Measurements from ENCODE around the gene ZDHHC14.
"Not testable (repeated sequence)": the region's sequence is repeated elsewhere in the genome, so short reads cannot be mapped to it uniquely, and the experiment has no call there.

ZDHHC14 gene

DNA sequence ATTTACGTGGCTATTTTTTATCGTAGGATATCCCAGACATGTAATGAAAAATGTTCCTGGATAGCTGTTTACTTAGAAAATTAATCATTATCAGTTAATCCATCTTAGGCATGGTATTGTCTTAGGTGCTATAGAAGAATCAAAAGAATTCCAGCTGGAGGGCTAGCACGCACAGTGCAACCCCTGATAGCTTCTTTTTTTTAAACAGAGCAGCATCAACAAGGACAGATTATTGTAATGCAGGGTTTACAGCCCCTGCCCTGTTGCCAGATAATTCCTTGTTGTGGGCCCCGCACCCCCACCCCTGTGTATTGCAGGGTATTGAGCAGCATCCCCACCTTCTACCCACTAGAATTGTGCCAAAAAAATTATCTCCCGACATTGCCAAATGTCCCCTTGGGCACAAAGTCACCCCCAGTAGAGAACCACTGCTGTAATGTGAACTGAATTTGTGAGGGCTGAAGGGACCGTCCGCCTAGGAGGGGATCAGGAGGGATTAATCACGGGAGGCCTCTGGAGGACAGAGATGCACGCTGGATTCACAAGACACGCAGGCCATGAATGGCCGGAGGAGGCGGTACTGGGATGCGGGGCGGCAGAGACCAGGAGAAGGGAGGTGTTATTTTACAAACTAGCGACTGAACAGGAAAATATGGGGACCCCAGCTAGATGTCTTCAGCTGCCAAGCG, 174.6 kb downstream of the ZDHHC14 start:
- DNase-seq, result no peak

DNA sequence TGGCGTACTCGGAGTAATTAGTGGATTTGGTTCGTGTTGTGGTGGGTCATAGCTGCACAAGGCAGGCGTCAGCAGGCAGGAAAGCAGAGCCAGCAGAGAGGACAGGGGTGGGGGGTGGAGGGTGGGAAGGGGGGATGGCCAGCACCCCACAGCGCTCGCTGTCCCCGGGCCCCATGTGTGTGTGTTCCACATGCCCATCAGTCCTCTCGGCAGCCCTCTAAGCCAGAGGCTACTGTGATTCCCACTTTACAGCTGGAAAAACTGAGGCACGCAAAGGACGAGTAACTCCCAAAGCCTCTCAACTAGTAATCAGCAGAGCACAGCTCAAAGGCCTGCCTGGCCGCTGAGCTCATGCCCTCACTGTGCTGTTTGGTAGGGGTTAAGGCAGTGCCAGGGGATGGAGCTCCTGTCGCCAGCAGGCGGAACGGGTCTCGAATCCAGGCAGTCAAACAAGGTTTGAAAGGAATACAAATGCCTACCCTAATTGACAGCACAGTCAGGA, 175.2 kb downstream of the ZDHHC14 start:
- DNase-seq, result peak; percentile 64

DNA sequence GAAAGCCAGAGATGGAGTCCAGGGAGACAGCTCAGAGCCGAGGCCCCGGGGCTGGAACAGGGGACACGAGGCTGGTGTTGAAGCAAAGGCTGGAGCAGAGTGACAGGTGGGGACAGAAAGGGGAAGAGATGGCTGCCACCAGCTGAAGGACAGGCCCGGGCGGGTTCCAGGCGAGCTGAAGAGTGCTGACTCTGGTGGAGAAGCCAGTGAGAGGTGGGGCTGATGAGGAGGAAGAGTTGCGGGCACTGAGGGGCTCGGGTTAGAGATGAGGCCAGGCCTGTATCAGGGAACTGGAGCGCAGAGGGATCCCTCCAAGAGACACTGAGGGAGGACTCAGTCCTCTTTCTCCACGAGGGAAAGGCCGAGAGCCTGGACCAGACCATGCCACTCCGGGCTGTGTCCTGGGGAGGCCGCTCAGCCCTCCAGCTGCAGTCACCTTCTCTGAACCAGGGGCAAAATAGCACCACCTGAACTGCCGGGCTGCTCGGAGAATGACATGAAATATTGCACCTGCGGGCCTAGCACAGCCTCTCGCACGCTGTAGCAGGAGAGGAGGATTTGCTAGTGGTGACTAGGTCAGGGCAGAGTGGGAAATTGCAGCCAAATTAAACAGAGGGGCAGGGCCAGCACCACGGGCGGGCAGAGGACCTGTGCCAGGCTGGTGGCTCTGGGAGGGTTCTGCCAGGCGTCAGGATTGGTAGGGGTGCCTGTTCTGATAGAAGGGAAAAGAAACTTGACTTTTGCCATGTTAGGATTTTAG, 175.9 kb downstream of the ZDHHC14 start:
- peak; percentile 95 for DNase-seq

DNA sequence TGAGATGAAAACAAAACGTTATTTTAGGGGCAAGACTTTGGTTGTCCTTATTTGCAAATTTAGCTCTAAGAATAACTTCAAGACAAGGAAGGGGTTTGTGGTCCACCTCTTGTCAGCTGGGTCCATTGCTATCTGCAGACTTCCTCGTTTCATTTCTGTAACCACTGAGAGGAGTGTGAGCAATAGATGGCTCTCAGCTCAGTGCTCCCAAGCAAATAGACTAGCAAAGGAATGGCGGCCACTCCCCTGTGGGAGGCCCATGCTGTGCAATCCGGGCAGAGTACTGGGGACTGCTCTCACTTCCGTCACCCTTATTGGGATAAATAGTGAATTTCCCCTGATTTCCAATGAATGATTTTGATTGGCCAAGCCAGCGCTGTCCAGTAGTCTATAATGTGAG, 176.6 kb downstream of the ZDHHC14 start:
- peak; percentile 29 for DNase-seq

DNA sequence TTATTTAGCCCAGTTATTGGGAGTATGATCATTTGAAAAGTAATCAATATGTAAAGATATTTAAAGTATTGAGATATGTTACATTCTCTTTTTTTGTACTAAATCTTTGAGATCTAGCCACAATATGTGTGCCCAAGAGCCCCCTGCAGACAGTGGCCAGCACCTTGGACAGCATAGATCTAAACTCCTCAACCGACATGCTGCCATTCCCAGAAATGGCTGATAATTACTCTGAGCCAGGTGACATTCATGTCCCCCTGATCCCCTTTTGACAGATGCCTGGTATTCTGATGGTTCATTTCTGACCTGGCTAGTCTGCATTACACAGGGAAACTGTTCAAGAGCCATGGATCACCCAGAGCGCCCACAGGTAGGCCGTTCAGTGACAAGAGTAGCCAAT, 177.1 kb downstream of the ZDHHC14 start:
- DNase-seq, result peak; percentile 42

DNA sequence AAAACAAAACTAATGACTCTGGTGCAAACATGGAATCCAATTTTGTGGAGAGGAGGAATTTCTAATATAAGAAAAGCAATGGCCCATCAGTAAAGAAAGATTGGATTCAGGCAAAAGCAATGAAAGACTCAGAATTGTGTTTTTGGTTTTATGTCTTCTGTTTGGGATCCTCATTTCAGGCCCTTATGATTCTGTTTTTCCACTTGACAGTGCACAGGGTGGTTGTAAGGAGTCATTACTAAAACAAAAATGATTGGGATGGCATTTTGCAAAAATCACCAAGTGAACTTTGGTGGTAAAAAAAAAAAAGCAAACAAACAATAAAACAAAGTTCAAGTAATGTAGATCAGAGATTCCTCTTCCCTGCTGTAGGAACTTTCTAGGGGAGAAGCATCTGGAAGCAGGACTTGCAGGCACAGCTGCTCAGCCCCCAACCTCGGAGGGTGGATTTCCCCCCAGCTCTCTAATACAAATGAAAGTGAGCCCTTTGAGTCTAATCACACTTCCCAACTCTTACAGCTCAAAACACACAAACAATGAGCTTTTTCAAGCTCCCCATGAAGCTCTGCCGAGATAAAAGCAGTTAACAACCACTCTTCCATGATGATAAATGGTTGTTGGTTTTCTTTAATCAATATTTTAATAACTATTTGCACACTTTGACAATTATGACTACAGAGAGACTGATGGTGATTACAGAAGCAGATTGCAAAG, 177.7 kb downstream of the ZDHHC14 start:
- DNase-seq, result peak; percentile 80

DNA sequence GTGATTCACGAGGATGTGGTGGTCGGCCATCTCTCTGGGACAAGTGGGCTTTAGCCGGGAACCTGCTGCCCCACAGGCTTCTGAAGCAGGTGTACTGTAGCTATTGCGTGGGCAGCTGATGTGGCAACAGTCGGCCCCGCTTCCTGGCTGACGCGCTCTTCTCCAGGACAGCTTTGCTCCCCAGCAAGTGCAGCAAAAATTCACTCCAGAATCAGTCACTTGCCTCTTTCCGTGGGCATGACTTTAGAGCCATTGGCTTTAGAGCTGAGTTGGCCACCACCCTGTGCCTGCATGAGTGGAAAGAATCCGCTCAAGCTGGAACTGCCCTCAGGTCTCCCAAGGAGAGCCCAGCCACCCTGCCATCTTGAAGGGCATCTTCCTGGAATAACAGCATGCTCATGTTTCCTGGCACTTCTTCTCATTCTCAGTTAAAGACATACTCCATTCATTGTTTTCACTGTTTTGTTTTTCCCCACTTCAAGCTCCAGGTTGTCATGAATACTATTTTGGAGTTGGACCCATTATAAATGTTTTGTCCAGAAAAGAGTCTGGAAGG, 178.3 kb downstream of the ZDHHC14 start:
- no peak for DNase-seq

DNA sequence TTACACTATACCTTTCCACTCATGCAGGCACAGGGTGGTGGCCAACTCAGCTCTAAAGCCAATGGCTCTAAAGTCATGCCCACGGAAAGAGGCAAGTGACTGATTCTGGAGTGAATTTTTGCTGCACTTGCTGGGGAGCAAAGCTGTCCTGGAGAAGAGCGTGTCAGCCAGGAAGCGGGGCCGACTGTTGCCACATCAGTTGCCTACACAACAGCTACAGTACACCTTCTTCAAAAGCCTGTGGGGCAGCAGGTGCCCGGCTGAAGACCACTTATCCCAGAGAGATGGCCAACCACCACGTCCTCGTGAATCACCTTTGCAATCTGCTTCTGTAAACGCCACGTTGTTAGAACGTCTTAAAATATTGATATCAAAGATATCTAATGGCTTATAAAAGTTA, 179.1 kb downstream of the ZDHHC14 start:
- not testable (repeated sequence) for DNase-seq

DNA sequence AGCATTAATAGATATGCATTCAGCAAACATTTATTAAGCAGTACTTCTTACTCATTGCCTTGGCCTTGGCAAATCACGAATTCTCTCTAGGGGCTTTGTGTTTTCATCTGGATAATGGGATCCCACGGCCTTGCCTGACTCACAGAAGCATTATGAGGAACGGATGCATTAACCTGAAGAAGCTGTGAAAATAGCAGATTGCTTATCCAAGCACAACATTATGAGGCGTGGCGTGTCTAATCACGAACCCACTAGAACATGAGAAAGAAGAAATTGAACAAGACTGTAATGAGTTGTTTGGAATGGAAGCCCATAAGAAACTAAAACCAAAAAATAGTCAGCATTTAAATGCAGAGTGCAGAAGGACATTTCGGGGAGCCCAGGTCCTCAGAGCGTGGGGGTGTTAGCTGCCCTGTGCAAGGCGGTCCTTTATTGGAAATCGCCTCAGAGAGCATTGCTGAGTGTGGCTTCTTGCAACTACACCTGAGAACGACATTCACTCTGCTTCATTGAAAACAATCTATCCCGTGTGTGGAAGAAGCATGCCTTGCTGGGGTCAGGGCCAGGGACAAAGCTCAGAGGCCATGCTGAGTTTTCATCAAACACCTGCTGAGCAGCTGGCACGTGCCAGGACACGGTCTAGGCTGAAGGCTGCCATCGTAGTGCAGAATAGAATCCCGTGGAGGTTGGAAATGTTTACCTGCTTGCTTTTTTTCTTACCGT, 179.9 kb downstream of the ZDHHC14 start:
- DNase-seq, result peak; percentile 77

DNA sequence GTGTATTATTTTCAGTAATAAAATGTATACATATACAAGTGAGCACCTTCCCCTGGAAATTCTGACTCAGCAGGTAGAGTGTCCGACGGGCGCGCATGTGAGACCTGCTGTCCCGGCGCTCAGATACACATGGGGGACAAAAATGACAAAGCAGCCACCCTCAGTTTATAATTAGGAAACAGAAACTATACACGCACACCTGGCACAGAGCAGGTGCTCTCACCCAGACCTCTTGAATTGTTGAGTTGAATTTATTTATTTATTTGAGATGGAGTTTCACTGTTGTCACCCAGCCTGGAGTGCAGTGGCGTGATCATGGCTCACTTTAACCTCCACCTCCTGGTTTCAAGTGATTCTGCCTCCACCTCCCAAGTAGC, 180.4 kb downstream of the ZDHHC14 start:
- peak; percentile 77 for DNase-seq

DNA sequence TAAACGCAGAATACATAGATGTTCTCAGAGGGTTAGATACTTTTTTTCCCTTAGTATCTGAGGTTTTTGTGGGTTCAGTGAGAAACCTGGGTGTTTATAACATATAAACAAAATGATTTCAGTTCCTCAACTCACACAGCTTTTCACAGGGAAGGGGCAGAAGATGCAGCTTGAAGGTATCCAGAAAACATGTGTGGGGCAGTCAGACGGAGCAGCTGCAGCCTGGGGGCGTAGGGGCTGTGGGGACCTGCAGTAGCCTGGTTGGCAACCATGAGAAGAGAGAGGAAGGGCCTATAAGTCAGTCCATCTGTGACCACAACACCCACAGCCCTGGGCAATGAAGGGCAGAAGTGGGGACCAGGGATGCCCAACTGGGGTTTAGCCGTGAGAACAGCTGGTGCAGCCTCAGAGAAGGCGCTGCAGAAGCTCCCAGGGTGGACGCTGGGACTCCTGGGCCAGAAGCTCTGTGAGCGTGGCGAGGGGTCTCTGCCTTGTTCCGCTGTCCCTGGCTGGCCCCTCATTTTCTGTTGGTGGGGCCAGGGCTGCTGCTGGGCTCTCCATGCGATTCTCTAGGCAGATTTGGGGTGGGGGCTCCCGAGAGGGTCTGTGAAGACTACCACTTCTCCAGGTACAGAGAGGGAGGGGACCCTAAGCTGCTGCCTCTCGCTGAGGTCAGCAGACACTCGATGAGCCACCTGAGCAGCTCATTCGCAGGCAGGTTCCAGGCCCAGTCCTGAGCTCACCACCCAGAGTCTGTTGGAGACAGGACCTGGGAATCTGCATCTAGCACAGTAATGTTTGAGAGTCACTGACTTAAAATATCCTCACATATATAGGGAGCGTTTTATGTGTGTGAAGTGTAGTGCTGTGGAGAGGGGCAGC, 181.2 kb downstream of the ZDHHC14 start:
- DNase-seq, result no peak

DNA sequence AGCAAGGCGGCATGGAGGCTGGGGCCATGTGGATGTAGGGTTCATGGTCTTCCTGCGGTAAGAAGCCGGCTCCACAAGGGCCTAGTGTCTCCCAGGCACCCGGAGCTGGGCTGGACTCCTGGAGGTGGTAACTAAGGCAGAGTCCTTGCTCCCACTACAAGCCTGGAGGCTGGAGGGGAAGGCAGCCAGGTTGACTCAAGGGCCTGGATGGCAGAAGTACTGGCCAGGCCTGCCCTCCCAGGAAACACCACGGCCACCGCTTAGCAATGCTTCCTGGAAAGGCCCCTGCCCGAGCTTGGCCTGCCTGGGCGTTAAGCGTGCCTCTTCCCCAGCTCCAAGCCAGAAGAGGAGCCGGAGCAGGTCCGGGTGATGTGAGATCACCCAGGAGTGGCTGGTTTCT, 182.0 kb downstream of the ZDHHC14 start:
- DNase-seq, result no peak

DNA sequence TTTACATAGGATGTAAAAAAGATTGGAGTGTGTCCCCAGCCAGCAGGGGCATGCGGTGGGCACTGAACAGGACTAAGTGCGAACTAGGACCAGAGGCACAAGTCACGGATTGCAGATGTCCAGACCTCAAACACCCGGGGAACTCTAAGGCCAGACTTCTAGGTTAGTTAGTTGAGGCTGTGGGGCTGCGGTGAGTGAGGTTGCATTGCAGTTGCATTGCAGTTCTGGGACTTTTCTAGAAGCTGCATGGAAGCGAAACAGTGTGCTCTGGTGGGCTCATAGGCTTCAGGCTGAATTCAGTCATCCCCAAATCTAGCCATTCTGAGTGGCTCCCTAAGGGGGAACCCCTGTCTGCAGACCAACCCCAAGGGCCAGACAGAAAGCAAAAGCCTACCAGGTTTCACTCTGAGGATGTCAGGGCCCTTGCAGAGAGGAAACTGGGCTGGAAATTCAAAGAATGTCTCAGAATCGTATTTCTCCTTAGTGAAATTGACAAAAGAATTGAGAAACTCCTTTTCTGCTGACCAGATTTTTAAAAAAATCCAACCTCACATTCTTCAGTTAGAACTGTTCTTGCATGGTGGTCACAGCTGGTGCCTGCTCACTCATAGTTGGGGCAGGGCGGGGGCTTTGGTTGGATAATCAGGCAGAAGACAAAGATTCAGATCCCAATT, 182.8 kb downstream of the ZDHHC14 start:
- no peak for DNase-seq

DNA sequence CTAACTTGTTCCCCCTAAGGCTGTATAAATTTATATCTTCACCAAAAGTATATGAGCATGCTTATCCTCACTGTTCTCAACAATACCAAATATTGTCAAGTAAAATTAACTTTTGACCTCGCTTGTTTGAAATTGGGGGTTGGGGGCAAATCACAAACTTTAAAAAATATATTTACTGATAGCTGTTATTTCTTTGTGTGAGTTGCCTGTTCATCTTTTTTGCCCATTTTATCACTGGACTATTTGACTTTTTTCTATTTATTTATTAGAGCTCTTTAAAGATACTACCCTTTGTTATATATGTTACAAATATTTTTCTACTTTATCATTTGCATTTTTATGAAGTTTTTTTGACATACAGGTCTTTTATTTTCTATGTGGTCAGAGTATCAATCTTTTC, 187.7 kb downstream of the ZDHHC14 start:
- DNase-seq, result no peak

DNA sequence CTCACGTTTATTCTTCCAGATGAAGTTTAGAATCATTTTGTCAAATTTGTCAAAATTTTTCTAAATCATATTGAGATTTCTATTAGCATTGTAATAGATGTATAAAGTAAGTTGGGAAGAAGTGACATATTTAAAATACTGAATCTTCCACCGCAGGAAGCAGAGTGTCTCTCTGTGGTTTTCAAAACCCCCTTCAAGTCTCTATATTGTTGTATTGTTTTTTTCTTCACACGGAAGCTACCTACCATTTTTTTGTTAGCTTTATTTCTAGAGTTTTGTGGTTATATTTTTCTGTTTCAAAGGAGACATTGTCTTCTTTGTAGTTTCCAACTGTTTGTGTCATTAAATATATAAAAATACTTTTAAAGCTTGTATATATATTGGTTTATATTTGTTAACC, 188.6 kb downstream of the ZDHHC14 start:
- DNase-seq, result no peak

DNA sequence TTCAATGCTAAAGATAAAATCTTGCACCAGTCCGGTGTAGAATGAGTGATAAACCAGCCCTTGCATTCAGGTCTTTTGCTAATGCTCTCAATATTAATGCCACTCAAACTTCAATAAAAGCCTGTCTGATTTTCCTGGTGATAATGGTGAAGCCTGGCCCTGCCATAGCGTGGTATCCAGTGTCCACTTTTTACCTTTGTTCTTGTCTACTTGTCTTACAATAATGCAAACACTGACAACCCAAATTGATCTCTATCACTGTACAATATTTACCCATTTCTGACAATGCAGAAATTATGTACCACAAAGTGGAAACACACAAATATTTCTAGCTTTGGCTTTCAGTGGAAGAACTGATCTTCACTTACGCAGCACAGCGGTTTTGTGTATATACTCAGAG, 189.1 kb downstream of the ZDHHC14 start:
- no peak for DNase-seq

DNA sequence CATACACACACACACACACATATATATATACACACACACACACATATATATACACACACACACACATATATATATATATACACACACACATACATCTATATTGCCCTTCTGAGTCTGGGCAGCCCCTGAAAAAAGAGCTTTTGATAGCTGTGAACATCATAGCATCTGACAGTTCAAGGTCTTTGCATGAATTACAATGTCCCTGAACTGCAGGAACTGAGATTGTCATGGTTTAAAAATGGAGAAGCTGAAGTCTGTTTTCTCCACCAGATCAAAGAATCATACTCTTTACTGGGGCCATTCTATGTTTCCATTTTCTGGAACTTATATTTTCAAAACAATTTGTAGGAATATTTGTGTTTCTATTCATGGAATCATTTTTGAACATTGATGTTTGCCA, 189.8 kb downstream of the ZDHHC14 start:
- DNase-seq, result no peak

DNA sequence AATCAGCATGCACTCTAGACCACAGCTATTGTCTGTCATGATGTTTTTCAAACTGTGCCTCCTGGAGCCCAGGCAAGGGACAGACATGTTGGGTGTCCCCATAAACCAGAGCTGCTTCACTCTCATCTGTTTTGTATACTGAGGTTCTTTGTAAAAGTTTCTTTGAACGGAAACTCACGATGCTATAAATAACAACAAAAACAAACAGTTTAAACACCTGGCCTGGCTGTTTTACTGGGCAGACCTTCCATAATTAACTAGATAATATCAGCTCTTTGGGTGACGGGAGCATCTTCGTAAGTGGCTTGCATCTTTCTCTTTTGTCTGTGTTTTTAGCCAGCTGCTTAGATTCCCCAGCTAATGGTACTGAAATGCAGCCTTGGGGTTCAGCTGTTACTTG, 190.3 kb downstream of the ZDHHC14 start:
- DNase-seq, result no peak

DNA sequence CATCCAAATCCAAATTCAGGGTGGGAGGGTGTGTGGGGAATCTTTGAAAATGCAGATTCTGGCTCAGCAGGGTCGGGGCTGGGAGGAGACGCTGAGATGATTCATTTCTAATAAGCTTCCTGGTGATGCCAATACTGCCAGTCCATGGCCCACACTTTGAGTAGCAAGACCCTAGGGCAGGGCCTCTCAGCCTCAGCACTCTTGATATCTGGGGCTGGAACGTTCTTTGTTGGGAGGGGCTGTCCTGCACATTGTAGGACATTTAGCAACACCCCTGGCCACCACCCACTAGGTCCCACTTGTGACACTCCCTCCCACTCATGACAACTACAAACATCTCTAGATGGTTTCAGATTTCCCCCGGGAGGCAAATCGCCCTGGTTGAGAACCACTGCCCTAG, 191.0 kb downstream of the ZDHHC14 start:
- no peak for DNase-seq

DNA sequence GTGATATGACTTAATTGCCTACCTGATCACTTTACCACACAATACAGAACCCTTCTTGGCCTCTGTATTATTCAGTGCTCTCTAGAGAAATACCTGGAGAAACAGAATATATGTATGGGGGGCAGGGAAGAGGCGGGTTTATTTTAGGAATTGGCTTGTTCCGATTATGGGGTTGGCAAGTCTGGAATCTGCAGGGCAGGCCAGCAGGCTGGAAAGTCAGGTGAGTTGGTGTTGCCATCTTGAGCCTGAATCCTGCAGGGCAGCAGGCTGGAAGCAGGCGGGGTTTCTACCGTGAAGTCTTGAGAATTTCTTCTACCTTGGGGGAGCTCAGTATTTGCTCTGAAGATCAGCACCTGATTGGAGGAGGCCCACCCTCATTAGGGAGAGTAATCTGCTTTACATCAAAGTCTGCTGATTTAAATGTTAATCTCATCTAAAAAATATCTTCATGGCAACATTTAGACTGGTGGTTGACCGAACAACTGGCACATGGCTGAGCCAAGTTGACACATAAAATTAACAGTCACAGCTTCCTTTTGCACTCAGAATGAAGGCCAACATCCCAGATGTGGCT, 193.9 kb downstream of the ZDHHC14 start:
- DNase-seq, result no peak

All from NCI-H69 (cell line).